Psoas muscle (tissue), 8 donors: Measurements from ENCODE around the gene CCT3. TPM values are rescaled to one million over a fixed set of nuclear protein-coding genes. Genes with fewer than 3 reads are reported as not detected.

Experiments used
- ATAC-seq, 4 donors: fragments of 200-7000 bp; cut with Tn5 transposase; one replicate each; pipeline ENCODE4 v1.9.1; 2020; ENCODE audit warnings: moderate library complexity in 3 of 4, mild to moderate bottlenecking in 2 of 4
- DNase-seq, 2 donors: peaks; one replicate each; pipeline ENCODE4 v3.0.0-alpha.2; 2020
- H3K27ac ChIP-seq: fragments of 200-600 bp; one replicate; pipeline ENCODE4 v1.8.0; 2022
- H3K27me3 ChIP-seq, 3 donors: fragments of 200-600 bp in 1 of 3; one replicate each; pipeline versions ENCODE4 v1.6.1 to v1.8.0; 2013 to 2022; ENCODE audit warnings: low read length in 2 of 3, mild to moderate bottlenecking in 2 of 3, moderate library complexity in 1 of 3; ENCODE audit not compliant: insufficient read depth in 3 of 3
- H3K36me3 ChIP-seq, 2 donors: fragments of 200-600 bp in 1 of 2; one replicate each; pipeline versions ENCODE4 v1.6.1 to v1.8.0; 2013 to 2022; ENCODE audit warnings: low read depth in 1 of 2, mild to moderate bottlenecking in 1 of 2, moderate library complexity in 1 of 2; ENCODE audit not compliant: insufficient read depth in 1 of 2
- H3K4me1 ChIP-seq: fragments of 200-600 bp; one replicate; pipeline ENCODE4 v1.8.0; 2022
- H3K4me3 ChIP-seq: fragments of 200-600 bp; one replicate; pipeline ENCODE4 v1.8.0; 2022; ENCODE audit warnings: mild to moderate bottlenecking
- H3K9me3 ChIP-seq: fragments of 200-600 bp; one replicate; pipeline ENCODE4 v1.8.0; 2022
- CTCF ChIP-seq: fragments of 200-600 bp; IDR thresholded peaks from one replicate; pipeline ENCODE4 v1.8.0; 2022; ENCODE audit warnings: antibody characterized with exemption
- WGBS, 3 donors: extraction: QIAGEN DNeasy Blood & Tissue Kit; methylation state at CpG; one replicate each; pipeline versions ENCODE4 v1.1.6 to v1.1.7; 2013; 5-methylcytosine and 5-hydroxymethylcytosine counted together
- intact Hi-C, 2 donors: fragments of 100-400 bp; cut with DNase I; formaldehyde crosslinking; loops; one replicate each; pipeline versions ENCODE4 v1.11.0 to v1.14.2; 2022
- long read RNA-seq, 2 donors: library from polyadenylated mRNA; unstranded; transcript quantifications; one replicate each; pipeline ENCODE4 v2.0.0, GENCODE V29; 2021
- polyA plus RNA-seq, 3 donors: library from polyadenylated mRNA; stranded (reverse); fragments of 200-250 nt; gene quantifications; one replicate each; pipeline ENCODE4 v1.2.3, GENCODE V29; 2013
- total RNA-seq, 4 donors: library from RNA; stranded (reverse); fragmentation: NEBNext Ultra II Directional in 2 of 4; extraction: Animal tissue kit (Norgen Biotek cat#: 25700) in 2 of 4; gene quantifications; one replicate each; pipeline versions ENCODE4 v1.2.1 to v1.2.4, GENCODE V29; 2021 to 2023
- donor health status: healthy with polysubstance abuse.
- donor health status: DM: no; HTN: no; CAD: no; lungs with moderate emphysema.
- donor health status: Bipolar disorder and iron deficiency.
- donor health status: healthy.
- donor health status: DM: yes; HTN: yes; CAD: no.
- donor health status: DM: no; HTN: no; CAD: no.
- donor health status: DM: no; HTN: no; CAD: no.
- donor health status: DM: yes; HTN: yes; CAD: no.

Gene CCT3
- total RNA-seq (100 to 1,000 TPM; 164 to 190 (median 178) TPM), polyA plus RNA-seq (100 to 1,000 TPM; 144 to 258 (median 207) TPM)
- long read RNA-seq, donor 1, transcript CCT3-201 (14 exons, 2,150 nt), result major isoform, 211 of 234 reads
- long read RNA-seq, donor 1, partial matches to known transcripts, result 10 of 234 reads
- long read RNA-seq, donor 1, other reads (novel, unspliced or antisense), result 11 of 234 reads
- long read RNA-seq, donor 2, transcript CCT3-201 (14 exons, 2,150 nt), result major isoform, 483 of 530 reads
- long read RNA-seq, donor 2, transcript CCT3-206 (15 exons, 2,048 nt), result minor isoform, 6 of 530 reads
- long read RNA-seq, donor 2, partial matches to known transcripts, result 24 of 530 reads
- long read RNA-seq, donor 2, other reads (novel, unspliced or antisense), result 17 of 530 reads

- Histone ChIP-seq H3K4me3 (peak within 1 kb of the TSS; percentile 97), H3K36me3 (peaks cover 2 to 32% of the 10 kb centered on the region in 2 donors), H3K9me3 (no peaks in the 10 kb centered on the region), H3K27ac (peak within 1 kb of the TSS; percentile 92), H3K27me3 (no peaks in the 10 kb centered on the region), H3K4me1 (peaks cover 19% of the 10 kb centered on the region)
- intact Hi-C loops, result no loop called here
- WGBS, 3 donors, result 0 to 1% (median 0%) methylated on average over 47 of the region's 47 CpGs
- peak; percentile 99 to 100 for DNase-seq
- peak; percentile 96 to 98 (median 97) for ATAC-seq
- no peak for TF ChIP-seq CTCF
Measured at GRCh38 chr1:156338180-156338976, at the start of gene CCT3, which contains the start of gene TSACC. TSS of gene CCT3 (minus strand) at chr1:156338292. CDS start at chr1:156338184, 108 bp downstream. TSS of gene TSACC (plus strand) at chr1:156338526. CDS start at chr1:156339758, 1,232 bp downstream.

GRCh38 chr1:156387870-156388173 is 49.7 kb upstream of the CCT3 start:
- TF ChIP-seq CTCF, result no peak
- Histone ChIP-seq H3K4me1 (no peaks in the 10 kb centered on the region), H3K4me3 (peak overlapping the region; percentile 34), H3K27me3 (peaks cover 0 to 40% (median 6%) of the 10 kb centered on the region in 3 donors), H3K36me3 (no peaks in the 10 kb centered on the region), H3K9me3 (no peaks in the 10 kb centered on the region), H3K27ac (no peak overlapping the region)
- WGBS, 3 donors, result 34 to 38% (median 37%) methylated on average over 15 of the region's 15 CpGs
- DNase-seq, result no peak
- ATAC-seq, result no peak
- intact Hi-C loops, result loop anchor here in 1 of 2 donors (5.0 kb wide), 1 partner anchor 219 kb away; no protein-coding TSS in a partner anchor

- Histone ChIP-seq H3K9me3 (no peaks in the 10 kb centered on the region), H3K27ac (no peak overlapping the region), H3K4me1 (no peaks in the 10 kb centered on the region), H3K36me3 (no peaks in the 10 kb centered on the region), H3K27me3 (peaks cover 0 to 40% (median 6%) of the 10 kb centered on the region in 3 donors), H3K4me3 (no peak overlapping the region)
- ATAC-seq (no peak), DNase-seq (no peak)
- WGBS, 3 donors, result 90 to 96% (median 93%) methylated on average over 8 of the region's 8 CpGs
- no peak for TF ChIP-seq CTCF
- intact Hi-C loops, result loop anchor here in 1 of 2 donors (5.0 kb wide), 1 partner anchor 220 kb away; no protein-coding TSS in a partner anchor
Measured at GRCh38 chr1:156386949-156387869, 49.1 kb upstream of the CCT3 start.

GRCh38 chr1:156386134-156386901 is 48.2 kb upstream of the CCT3 start:
- no peaks in the 10 kb centered on the region for H3K4me1 ChIP-seq
- no peak overlapping the region for H3K27ac ChIP-seq
- ATAC-seq, result no peak
- WGBS, 3 donors, result 83 to 88% (median 86%) methylated on average over 6 of the region's 6 CpGs
- TF ChIP-seq CTCF, result no peak
- no peaks in the 10 kb centered on the region for H3K9me3 ChIP-seq
- peaks cover 0 to 36% (median 6%) of the 10 kb centered on the region in 3 donors for H3K27me3 ChIP-seq
- intact Hi-C loops, result loop anchor here in 1 of 2 donors (5.0 kb wide), 1 partner anchor 221 kb away; no protein-coding TSS in a partner anchor
- H3K36me3 ChIP-seq, result no peaks in the 10 kb centered on the region
- no peak for DNase-seq
- no peak overlapping the region for H3K4me3 ChIP-seq
